ENCODE data around the gene HTD2.

GRCh38 chr3:58260261-58260731, 46.0 kb upstream of the HTD2 start:
- no peak for TF ChIP-seq REST (IDR thresholded peaks at IDR 0.05; ENCODE audit: low read depth, low read length)
- TF ChIP-seq, protein P1, sequence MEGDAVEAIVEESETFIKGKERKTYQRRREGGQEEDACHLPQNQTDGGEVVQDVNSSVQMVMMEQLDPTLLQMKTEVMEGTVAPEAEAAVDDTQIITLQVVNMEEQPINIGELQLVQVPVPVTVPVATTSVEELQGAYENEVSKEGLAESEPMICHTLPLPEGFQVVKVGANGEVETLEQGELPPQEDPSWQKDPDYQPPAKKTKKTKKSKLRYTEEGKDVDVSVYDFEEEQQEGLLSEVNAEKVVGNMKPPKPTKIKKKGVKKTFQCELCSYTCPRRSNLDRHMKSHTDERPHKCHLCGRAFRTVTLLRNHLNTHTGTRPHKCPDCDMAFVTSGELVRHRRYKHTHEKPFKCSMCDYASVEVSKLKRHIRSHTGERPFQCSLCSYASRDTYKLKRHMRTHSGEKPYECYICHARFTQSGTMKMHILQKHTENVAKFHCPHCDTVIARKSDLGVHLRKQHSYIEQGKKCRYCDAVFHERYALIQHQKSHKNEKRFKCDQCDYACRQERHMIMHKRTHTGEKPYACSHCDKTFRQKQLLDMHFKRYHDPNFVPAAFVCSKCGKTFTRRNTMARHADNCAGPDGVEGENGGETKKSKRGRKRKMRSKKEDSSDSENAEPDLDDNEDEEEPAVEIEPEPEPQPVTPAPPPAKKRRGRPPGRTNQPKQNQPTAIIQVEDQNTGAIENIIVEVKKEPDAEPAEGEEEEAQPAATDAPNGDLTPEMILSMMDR (IDR thresholded peaks at IDR 0.05), result no peak
- peak; percentile 49 for TF ChIP-seq GABPA (IDR thresholded peaks at IDR 0.05; ENCODE audit: low read depth)
- TF ChIP-seq POLR2AphosphoS5 (IDR thresholded peaks at IDR 0.05; ENCODE audit: low read depth, low read length), result no peak
- no peak for TF ChIP-seq EZH2phosphoT487 (IDR thresholded peaks at IDR 0.05; ENCODE audit: borderline replicate concordance, low read depth)
- no peak for TF ChIP-seq RAD21 (IDR thresholded peaks at IDR 0.05; ENCODE audit: low read length)
- no peak for TF ChIP-seq SIN3A (IDR thresholded peaks at IDR 0.05; ENCODE audit: borderline replicate concordance, low read depth, low read length)
- TF ChIP-seq TAF1 (IDR thresholded peaks at IDR 0.05; ENCODE audit: borderline replicate concordance, low read depth, low read length), result no peak
- no peak for TF ChIP-seq RFX5 (IDR thresholded peaks at IDR 0.05; ENCODE audit: low read length)
- no peak for TF ChIP-seq YY1 (IDR thresholded peaks at IDR 0.05; ENCODE audit: low read depth)
- TF ChIP-seq EP300 (IDR thresholded peaks at IDR 0.05; ENCODE audit: borderline replicate concordance in 1 of 2, low read depth in 1 of 2, low read length in 1 of 2), result no peak
- TF ChIP-seq, protein P2, sequence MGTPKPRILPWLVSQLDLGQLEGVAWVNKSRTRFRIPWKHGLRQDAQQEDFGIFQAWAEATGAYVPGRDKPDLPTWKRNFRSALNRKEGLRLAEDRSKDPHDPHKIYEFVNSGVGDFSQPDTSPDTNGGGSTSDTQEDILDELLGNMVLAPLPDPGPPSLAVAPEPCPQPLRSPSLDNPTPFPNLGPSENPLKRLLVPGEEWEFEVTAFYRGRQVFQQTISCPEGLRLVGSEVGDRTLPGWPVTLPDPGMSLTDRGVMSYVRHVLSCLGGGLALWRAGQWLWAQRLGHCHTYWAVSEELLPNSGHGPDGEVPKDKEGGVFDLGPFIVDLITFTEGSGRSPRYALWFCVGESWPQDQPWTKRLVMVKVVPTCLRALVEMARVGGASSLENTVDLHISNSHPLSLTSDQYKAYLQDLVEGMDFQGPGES (IDR thresholded peaks at IDR 0.05; ENCODE audit: low read depth, low read length), result no peak
- TF ChIP-seq, protein P3, sequence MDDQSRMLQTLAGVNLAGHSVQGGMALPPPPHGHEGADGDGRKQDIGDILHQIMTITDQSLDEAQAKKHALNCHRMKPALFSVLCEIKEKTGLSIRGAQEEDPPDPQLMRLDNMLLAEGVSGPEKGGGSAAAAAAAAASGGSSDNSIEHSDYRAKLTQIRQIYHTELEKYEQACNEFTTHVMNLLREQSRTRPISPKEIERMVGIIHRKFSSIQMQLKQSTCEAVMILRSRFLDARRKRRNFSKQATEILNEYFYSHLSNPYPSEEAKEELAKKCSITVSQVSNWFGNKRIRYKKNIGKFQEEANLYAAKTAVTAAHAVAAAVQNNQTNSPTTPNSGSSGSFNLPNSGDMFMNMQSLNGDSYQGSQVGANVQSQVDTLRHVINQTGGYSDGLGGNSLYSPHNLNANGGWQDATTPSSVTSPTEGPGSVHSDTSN (IDR thresholded peaks at IDR 0.05), result peak; percentile 59
- no peak for TF ChIP-seq MAX (IDR thresholded peaks at IDR 0.05; ENCODE audit: low read depth)
